GM12891 (cell line): ENCODE measurements around the gene CD81.

Experiments
- DNase-seq: peaks from one replicate; pipeline ENCODE4 v3.0.0; 2011; ENCODE audit warnings: low spot score; ENCODE audit not compliant: insufficient read length
- FAIRE-seq: peaks from 2 replicates; lab custom pipeline; 2011; peaks lifted over from hg19 to GRCh38; lab: Jason Lieb, UNC
- PAX5 ChIP-seq: IDR thresholded peaks from 2 replicates; pipeline ENCODE4 v1.6.1; 2011; ENCODE audit warnings: low read length, moderate library complexity, mild to moderate bottlenecking; ENCODE audit not compliant: insufficient read depth, severe bottlenecking
- POLR2A ChIP-seq: IDR thresholded peaks from 2 replicates; pipeline ENCODE4 v1.6.1; 2011; ENCODE audit warnings: low read depth, low read length, control low read depth
- POLR2AphosphoS5 ChIP-seq: IDR thresholded peaks from 2 replicates; pipeline ENCODE4 v1.6.1; 2011; ENCODE audit warnings: low read depth, low read length, control low read depth
- POU2F2 ChIP-seq: IDR thresholded peaks from 2 replicates; pipeline ENCODE4 v1.6.1; 2011; ENCODE audit warnings: low read depth, mild to moderate bottlenecking, control low read depth, low read length, moderate library complexity
- SPI1 ChIP-seq: IDR thresholded peaks from 2 replicates; pipeline ENCODE4 v1.6.1; 2011; ENCODE audit warnings: low read depth, low read length, control low read depth
- TAF1 ChIP-seq: IDR thresholded peaks from 2 replicates; pipeline ENCODE4 v1.6.1; 2011; ENCODE audit warnings: low read depth, low read length, control low read depth

The CD81 gene

DNA sequence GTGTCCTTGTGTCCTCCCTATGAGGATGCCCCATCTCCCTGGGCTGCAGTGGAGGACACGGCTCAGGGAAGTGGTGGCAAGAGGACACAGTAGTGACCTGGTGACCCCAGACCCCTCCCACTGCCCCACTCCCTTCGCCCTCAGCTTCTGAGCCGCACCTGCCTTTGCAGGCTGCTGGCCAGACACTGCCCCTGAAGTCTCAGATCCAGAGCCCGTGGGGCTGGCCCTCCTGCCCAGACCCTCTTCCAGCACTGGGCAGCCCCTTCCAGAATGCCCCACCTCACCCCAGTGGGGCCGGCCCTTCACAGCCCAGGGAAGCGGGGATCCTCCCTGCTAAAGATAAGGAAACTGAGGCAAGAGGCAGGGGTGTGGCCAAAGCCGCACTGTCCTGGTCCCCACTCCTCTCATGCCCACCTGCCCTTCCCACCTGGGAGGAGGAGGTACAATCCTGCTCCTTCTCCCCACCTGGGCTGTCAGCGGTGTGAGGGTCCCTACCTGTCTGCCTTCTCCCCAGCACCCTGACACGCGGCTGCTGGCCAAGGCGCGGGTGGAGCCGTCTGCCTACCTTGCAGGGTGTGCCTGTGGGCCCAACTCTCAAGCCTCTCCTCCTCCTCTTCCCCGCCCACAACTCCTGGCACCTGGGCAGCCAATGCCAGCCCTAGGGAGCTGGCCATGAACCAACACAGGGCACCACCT is 49.9 kb downstream of the CD81 start:
- DNase-seq = no peak
- TF ChIP-seq POLR2A (no peak), POLR2AphosphoS5 (no peak), TAF1 (no peak), SPI1 (no peak), PAX5 (no peak), POU2F2 (no peak)
- no peak for FAIRE-seq

DNA sequence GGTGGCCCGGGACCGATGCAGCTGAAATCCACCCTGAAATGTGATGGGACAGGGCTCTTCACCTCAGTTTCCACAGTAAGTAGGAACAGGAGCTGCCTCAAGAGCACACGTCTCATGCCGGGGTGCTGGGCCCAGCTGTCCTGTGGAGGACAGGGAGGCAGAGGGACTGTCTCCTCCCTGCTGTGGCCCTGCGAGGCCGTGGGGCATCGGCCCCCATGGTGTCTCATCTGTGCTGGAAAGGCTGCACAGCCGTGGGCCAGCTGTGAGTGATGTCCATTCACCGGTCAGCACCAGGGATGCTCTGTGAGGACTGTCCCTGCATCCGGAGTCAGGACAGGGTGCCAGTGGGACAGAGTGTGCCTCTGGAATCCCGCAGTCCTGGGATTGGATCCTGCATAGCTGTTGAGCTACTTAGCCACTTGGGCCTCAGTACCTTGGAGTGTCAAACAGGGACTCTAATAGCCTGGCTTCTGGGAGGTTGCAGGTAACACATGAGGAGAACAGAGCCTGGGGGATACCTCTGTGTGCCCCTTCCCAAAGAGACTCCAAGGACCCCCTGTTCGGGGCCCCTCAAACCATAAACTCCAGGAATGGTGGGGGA is 50.7 kb downstream of the CD81 start:
- TF ChIP-seq SPI1 (no peak), POLR2A (no peak), PAX5 (no peak), POU2F2 (no peak), TAF1 (no peak), POLR2AphosphoS5 (no peak)
- no peak for FAIRE-seq
- DNase-seq = no peak

DNA sequence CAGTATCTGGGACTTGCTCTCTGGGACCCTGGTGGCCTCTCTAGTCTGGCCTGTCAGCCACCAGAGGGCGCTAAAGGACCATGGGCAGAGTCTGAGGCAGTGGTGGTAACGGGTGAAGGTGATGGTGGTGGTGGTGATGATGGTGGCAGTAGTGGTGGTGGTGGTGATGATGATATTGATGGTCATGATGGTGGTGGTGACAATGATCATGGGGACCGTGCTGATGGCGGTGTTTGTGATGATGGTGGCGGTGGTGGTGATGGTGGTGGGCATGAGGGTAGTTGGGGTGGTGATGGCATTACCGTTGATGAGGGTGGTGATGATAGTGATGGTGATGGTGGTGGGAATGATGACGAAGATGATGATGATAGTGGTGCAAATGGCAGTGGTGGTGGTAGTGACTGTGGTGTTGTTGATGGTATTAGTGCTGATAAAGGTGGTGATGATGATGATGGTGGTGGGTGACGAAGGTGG is 51.2 kb downstream of the CD81 start:
- TF ChIP-seq PAX5 = no peak
- TF ChIP-seq POLR2A = no peak
- no peak for TF ChIP-seq POU2F2
- no peak for TF ChIP-seq SPI1
- no peak for TF ChIP-seq TAF1
- TF ChIP-seq POLR2AphosphoS5 = no peak
- peak; percentile 45 for FAIRE-seq
- DNase-seq = peak; percentile 80

DNA sequence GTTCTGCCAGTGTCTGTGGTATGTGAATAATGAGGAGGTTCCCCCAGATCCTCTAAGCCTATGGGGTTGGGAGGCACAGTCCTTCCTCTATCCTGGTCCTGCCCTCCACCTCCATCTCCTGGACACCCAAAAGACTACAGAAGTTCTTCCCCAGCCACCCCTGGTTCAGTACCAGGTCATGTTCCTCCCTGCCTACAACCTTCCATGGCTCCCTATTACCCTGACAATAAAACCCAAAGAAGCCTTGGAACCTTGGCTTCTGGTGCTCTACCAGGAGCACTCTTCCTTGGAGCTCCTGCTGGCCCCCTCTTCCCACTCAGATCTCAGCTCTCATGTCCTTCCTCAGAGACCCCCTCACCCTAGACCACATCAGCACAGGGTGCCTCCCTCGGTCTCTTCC is 54.3 kb downstream of the CD81 start:
- TF ChIP-seq TAF1 (no peak), POU2F2 (no peak), PAX5 (no peak)
- no peak for FAIRE-seq
- DNase-seq = no peak

DNA sequence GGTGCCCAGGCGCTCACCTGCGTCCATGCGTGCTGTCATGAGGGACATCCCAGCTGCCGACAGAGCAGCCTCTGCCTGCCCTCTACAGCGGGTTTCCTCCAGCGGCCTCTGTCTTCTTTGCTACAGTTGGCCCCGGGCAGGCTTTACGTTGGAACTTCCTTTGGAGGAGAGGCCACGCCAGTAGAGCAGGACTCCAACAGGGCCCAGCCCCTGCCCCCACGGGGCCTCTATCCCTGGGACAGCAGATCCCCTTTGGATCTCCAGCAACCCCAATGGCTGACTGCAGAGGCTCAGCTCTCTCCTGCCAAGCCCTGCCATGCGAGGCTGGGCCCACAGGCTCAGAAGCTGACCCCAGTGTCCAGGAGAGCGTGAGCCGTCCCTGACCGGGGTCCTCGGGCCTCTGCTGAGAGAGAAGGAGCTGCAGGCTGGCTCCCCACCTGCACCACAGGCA is 55.1 kb downstream of the CD81 start:
- TF ChIP-seq POLR2A = no peak
- no peak for TF ChIP-seq POU2F2
- TF ChIP-seq SPI1 = no peak
- no peak for TF ChIP-seq TAF1
- no peak for TF ChIP-seq POLR2AphosphoS5
- TF ChIP-seq PAX5 = no peak
- DNase-seq = no peak
- FAIRE-seq = no peak

DNA sequence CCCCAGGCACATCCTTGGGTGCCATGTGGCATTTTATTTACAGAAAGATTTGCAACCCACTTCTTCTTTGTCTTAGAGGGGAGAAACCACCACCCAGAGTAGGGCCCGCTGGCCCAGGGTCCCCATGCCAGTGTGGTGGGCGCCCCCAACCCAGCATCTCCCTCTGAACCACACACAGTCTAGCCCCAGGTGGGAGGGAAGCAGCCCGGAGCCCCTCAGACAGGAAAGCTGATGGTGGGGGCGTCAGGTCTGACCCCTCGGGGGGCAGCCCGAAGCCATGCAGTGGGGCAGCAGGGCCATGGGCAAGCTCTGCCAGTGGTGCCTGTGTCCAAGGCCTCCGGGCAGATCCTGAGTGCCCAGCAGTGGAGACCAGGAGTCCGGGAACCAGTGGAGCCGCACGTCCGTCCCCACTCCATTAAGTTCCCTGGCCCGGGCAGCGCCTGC is 55.5 kb downstream of the CD81 start:
- TF ChIP-seq TAF1 (no peak), POLR2AphosphoS5 (no peak), PAX5 (no peak), SPI1 (no peak), POU2F2 (no peak), POLR2A (no peak)
- FAIRE-seq = no peak
- DNase-seq = no peak

DNA sequence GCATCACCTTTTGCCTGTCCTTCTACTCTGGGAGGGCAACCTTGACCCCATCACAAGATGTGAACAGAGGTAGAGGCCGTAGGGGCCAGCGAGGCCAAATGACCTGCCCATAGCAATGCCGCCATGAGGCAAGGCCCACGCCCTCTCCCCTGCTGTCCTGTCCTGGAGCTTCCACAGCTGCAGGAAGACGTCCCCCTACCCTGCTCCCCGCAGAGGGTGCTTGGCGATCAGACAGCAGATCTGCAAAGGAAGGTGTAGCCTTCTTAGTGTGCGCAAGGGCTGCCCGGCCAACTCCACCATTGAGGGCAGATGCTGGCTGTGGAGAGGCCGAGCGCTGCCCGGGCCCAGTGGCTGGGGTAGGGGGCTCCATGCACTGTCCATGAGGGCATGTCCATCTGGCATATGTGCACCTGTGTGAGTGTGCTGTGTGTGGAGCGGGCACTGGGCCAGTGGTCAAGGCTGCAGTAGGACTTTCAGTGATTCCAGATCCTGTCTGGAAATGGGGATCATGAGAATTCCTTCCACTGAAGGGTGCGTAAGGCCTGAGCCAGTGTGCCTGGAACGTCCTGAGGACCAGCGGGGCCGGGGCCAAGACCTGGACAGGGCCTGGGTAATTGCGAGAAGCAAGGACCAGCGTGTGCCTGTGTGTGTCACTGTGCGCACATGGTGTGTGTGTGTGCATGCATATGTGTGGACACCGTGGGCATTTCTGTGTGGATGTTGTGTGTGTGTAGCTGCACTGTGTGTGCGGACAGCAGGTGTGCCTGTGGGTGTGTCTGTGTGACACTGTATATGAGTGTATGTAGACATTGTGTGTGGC is 56.2 kb downstream of the CD81 start:
- no peak for TF ChIP-seq TAF1
- TF ChIP-seq SPI1 = no peak
- TF ChIP-seq POU2F2 = no peak
- TF ChIP-seq POLR2A = no peak
- no peak for TF ChIP-seq POLR2AphosphoS5
- TF ChIP-seq PAX5 = no peak
- no peak for DNase-seq
- no peak for FAIRE-seq

DNA sequence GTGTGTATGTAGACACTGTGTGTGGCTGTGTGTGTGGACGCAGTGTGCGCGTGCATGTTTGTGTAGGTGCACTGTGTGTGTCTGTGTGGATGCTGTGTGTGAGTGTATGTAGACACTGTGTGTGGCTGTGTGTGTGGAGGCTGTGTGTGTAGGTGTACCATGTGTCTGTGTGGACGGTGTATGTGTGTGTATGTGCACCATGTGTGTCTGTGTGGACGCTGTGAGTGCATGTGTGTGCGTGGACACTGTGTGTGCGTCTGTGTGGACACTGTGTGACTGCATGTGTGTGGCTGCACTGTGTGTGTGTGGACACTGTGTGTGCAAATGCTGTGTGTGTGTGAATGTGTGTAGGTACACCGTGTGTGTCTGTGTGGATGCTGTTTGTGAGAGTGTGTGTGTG is 56.9 kb downstream of the CD81 start:
- TF ChIP-seq POU2F2 (no peak), SPI1 (no peak), PAX5 (no peak), TAF1 (no peak), POLR2AphosphoS5 (no peak), POLR2A (no peak)
- FAIRE-seq = peak; percentile 70
- no peak for DNase-seq
